KOPT-K1 (cell line): Measurements from ENCODE around the gene ZNF292.
"Not testable (repeated sequence)": the region's sequence is repeated elsewhere in the genome, so short reads cannot be mapped to it uniquely, and the experiment has no call there.

Experiments
- H3K27ac ChIP-seq: fragments of 200-600 bp; sonication (generic); 2 replicates; pipeline ENCODE4 v1.5.1; 2016; ENCODE audit warnings: antibody characterized with exemption, mild to moderate bottlenecking, low read depth, low read length; ENCODE audit not compliant: poor library complexity, severe bottlenecking
- H3K36me3 ChIP-seq: fragments of 200-600 bp; sonication (generic); 2 replicates; pipeline ENCODE4 v1.5.1; 2017; ENCODE audit warnings: antibody characterized with exemption, mild to moderate bottlenecking, low read length, moderate library complexity; ENCODE audit not compliant: insufficient read depth
- H3K9me3 ChIP-seq: fragments of 200-600 bp; sonication (generic); 2 replicates; pipeline ENCODE4 v1.5.1; 2017; ENCODE audit warnings: antibody characterized with exemption, low read length, mild to moderate bottlenecking; ENCODE audit not compliant: insufficient read depth, poor library complexity, severe bottlenecking

Gene ZNF292

GRCh38 chr6:87220997-87221396 lies 65.6 kb downstream of the ZNF292 start:
- H3K27ac ChIP-seq, result no peak overlapping the region
- H3K9me3 ChIP-seq, result no peaks in the 10 kb centered on the region
- peaks cover 97% of the 10 kb centered on the region for H3K36me3 ChIP-seq

- H3K27ac ChIP-seq, result no peak overlapping the region
- no peaks in the 10 kb centered on the region for H3K9me3 ChIP-seq
- peaks cover 91% of the 10 kb centered on the region for H3K36me3 ChIP-seq
These were observed 67.3 kb downstream of the ZNF292 start for GRCh38 chr6:87222676-87223075.

DNA sequence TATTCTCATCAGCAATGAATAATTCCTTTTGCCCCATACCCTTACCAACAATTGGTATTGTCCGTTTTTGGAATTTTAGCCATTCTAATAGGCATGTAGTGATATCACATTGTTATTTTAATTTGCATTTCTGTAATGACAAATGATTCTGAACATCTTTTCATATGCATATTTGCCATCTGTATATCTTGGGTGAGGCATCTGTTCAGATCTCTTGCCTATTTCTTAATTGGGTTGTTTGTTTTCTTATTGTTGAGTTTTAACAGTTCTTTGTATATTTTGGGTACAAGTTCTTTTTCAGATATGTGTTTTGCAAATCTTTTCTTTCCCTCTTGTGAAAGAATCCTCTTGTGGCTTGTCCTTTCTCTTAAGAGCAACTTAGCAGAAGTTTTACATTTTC lies 69.6 kb downstream of the ZNF292 start:
- peaks cover 89% of the 10 kb centered on the region for H3K36me3 ChIP-seq
- H3K9me3 ChIP-seq, result no peaks in the 10 kb centered on the region
- H3K27ac ChIP-seq, result no peak overlapping the region

GRCh38 chr6:87225511-87225910 lies 70.1 kb downstream of the ZNF292 start:
- no peaks in the 10 kb centered on the region for H3K9me3 ChIP-seq
- H3K36me3 ChIP-seq, result peaks cover 86% of the 10 kb centered on the region

GRCh38 chr6:87225937-87226336 lies 70.6 kb downstream of the ZNF292 start:
- Histone ChIP-seq H3K9me3 (no peaks in the 10 kb centered on the region), H3K36me3 (peaks cover 86% of the 10 kb centered on the region), H3K27ac (no peak overlapping the region)

More at GRCh38 chr6:87225511-87225910, 70.1 kb downstream of the ZNF292 start:
- no peak overlapping the region for H3K27ac ChIP-seq

- Histone ChIP-seq H3K9me3 (no peaks in the 10 kb centered on the region), H3K36me3 (peaks cover 85% of the 10 kb centered on the region), H3K27ac (no peak overlapping the region)
These were observed 75.4 kb downstream of the ZNF292 start for GRCh38 chr6:87230801-87231200.

GRCh38 chr6:87237804-87238203 lies 82.4 kb downstream of the ZNF292 start:
- Histone ChIP-seq H3K36me3 (peaks cover 80% of the 10 kb centered on the region), H3K27ac (no peak overlapping the region), H3K9me3 (peaks cover 13% of the 10 kb centered on the region)

GRCh38 chr6:87239098-87239635 lies 83.8 kb downstream of the ZNF292 start:
- not testable (repeated sequence) for H3K27ac ChIP-seq
- Histone ChIP-seq H3K9me3 (peaks cover 13% of the 10 kb centered on the region), H3K36me3 (peaks cover 80% of the 10 kb centered on the region)

GRCh38 chr6:87241304-87241703 lies 85.9 kb downstream of the ZNF292 start:
- Histone ChIP-seq H3K9me3 (peaks cover 13% of the 10 kb centered on the region), H3K27ac (no peak overlapping the region), H3K36me3 (peaks cover 80% of the 10 kb centered on the region)

- Histone ChIP-seq H3K36me3 (peaks cover 82% of the 10 kb centered on the region), H3K27ac (no peak overlapping the region), H3K9me3 (peaks cover 11% of the 10 kb centered on the region)
These were observed 86.9 kb downstream of the ZNF292 start for GRCh38 chr6:87242311-87242710.

DNA sequence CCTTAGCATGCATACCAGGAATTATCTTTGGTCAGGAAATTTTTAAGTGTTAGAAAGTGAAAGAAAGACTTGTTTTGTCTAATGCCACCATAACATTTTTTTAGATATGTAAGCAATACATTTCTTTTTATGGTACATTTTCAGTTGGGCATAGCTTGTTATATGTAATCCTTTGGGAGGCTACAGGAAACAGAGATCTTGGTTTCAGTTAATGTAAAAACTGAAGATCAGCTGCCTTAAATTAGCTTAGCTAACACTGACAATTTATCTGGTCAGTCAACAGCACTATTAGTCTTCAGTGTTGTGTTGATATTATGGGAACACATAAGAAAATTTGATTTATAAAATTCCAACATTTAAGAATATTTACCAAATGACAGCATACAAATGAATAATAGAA lies 88.4 kb downstream of the ZNF292 start:
- Histone ChIP-seq H3K36me3 (peaks cover 86% of the 10 kb centered on the region), H3K9me3 (no peaks in the 10 kb centered on the region), H3K27ac (no peak overlapping the region)

DNA sequence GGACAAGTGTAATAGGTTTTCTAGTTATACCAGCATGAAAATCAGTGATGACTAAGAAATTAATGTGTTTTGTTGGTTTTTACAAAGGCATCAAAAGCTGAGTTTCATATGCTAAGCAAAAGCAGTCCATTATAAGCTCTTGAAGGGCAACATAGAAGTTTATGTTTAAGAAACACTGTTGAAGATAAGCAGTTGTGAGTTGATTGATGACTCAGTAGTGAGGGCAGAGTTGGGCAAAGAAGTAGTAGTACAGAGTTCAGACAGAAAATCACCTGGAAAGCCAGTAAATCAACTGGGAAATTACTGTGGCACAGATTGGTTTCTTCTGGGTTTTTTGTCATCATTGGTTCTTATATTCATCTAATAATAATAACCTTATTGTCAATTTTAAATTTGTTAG lies 89.0 kb downstream of the ZNF292 start:
- H3K36me3 ChIP-seq, result peaks cover 92% of the 10 kb centered on the region
- H3K27ac ChIP-seq, result no peak overlapping the region
- H3K9me3 ChIP-seq, result no peaks in the 10 kb centered on the region

DNA sequence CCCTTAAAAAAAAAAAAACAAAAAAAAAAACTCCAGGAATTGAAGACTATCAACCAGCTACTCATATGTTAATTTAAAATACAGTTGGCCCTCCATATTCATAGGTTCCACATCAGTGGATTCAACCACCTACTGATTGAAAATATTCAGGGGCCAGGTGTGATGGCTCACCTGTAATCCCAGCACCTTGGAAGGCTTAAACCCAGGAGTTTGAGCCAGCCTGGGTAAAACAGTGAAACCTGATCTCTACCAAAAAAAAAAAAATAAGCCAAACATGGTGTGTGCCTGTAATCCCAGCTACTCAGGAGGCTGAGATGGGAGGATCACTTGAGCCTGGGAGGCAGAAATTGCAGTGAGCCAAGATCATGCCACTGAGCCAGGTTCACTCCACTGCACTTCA lies 94.7 kb downstream of the ZNF292 start:
- Histone ChIP-seq H3K9me3 (no peaks in the 10 kb centered on the region), H3K36me3 (peaks cover 99% of the 10 kb centered on the region), H3K27ac (no peak overlapping the region)

DNA sequence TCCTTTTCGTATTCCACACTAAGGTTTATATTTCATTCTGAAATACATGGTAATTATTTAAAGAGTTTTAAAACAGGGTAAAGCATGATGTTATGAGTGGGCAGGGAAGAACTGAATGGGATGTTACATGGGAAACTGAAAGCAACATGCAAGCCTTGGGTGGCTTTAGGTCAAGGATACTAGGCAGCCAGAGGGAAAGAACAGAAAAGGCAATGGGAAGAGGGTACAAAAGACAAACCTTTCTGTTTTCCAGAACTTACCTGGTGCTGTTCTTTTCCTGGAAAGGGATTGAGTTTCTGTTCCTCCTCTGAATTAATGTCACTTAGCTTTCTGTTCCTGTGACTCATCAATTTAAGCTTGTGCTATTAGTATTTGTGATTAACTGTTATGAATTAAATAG lies 95.9 kb downstream of the ZNF292 start:
- H3K36me3 ChIP-seq, result peaks cover 100% of the 10 kb centered on the region
- no peaks in the 10 kb centered on the region for H3K9me3 ChIP-seq
- no peak overlapping the region for H3K27ac ChIP-seq

- Histone ChIP-seq H3K27ac (no peak overlapping the region), H3K36me3 (peaks cover 100% of the 10 kb centered on the region), H3K9me3 (no peaks in the 10 kb centered on the region)
These were observed 96.4 kb downstream of the ZNF292 start for GRCh38 chr6:87251725-87252124.

- Histone ChIP-seq H3K9me3 (no peaks in the 10 kb centered on the region), H3K27ac (no peak overlapping the region), H3K36me3 (peaks cover 100% of the 10 kb centered on the region)
These were observed 101.7 kb downstream of the ZNF292 start for GRCh38 chr6:87257046-87257445.
